GM19035 (cell line): ENCODE results near the gene ELAVL3.

Source experiments
- ATAC-seq: cut with Tn5 transposase; IDR thresholded peaks from one replicate; pipeline ENCODE4 v1.9.1; 2021; ENCODE audit not compliant: unreplicated experiment

The ELAVL3 gene

DNA sequence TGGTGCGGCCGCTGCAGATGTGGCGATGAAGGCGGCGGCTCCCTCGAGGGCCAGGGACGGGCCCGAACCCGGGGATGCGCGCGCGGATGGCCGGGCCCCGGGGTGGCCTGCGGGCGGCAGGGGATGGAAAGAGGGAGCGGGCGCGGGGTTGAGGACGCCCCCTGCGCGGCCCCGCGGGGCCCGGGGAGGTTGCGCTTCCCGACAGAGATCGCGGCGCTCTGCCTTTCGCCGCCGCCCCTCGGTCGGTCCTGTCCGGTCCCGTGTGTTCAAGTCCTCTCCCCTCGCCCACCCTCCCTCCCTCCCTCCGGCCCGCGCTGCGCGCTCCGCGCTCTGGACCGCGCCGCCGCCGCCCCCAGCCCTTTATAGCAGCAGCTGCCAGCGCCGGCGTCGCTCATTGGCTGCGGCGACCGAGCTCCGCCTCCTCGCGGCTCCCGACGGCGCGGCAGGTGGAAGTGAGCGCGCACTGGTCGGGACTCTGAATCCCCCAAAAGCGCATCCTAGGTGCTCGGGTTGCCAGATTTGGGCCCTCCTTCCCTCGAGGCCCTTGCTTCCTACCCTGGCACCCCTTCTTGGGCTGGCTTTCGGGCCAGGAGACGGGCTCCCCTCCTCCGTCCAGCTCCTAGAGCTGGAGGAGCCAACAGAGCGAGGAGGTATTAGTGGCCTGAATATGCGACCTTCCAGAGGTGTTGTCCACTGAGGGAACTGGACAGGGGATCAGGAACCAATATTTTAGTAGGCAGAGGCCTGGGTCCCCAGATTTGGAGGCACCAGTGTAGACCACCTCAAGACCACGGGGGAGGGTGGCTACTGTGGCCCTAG is at the start of gene ELAVL3:
ELAVL3 (minus strand) TSS at position 332 of the 819 bp plus-strand sequence. CDS start 438 bp downstream, outside the sequence.
- no peak for ATAC-seq

DNA sequence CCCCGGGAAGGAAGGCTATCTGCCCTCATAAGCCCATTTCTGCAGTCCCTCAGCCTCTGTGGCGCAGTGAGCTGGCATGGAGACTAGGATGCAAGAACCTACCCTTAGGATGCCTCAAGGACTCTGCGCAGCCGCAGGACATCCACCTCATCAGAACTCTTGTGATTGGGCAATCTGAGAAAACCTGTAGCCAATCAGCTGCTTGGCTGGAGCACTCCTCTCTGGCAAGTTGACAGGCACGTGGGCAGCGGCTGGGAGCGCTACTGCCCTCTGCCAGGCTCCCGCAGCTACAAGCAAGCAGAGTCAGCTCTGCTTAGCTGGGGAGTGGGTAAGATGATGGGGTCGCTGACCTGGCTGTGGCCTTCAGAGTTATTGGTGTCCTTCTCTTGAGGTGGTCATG is 49.6 kb upstream of the ELAVL3 start:
- ATAC-seq: no peak

DNA sequence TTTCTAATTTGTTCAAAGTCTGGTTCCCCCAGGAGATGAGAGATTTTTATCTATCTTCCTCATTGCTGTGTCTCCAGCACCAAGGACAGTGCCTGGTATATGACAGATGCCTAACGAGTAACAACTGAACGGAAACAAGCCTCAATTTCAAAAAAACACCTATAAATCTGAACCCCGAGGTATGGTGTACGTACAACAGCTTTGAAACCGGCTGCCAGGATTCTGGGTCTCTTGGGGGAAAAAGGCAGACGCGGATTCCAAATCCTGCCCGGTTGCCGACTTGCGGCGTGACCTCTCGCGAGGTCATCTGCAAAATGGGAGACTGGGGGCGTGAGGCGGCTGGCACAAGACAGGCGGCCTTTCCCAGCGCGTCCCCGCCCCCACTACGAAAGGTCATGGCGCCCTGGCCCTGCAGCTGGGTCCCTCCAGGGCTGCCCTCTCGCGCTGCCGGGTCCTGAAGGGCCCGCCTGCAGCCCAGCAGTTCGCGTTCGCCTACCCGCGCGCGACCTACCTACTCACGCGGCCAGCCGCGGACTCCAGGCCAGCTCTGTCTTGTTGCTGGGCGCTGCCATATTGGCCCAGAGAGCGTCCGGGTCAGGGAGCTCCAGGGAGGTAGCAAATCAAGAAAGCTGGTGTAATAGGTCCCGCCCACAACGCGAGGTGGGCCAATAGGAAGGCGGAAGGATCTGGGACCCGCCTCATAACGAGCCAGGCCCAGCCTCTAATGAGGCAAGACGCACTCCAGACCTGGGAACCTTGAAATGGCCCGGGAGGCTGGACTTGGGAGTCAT is 47.9 kb upstream of the ELAVL3 start, which contains the start of gene ECSIT:
ECSIT (minus strand) TSS at position 584 of the 791 bp plus-strand sequence. CDS start 9,964 bp downstream, outside the sequence.
- peak; percentile 95 for ATAC-seq

DNA sequence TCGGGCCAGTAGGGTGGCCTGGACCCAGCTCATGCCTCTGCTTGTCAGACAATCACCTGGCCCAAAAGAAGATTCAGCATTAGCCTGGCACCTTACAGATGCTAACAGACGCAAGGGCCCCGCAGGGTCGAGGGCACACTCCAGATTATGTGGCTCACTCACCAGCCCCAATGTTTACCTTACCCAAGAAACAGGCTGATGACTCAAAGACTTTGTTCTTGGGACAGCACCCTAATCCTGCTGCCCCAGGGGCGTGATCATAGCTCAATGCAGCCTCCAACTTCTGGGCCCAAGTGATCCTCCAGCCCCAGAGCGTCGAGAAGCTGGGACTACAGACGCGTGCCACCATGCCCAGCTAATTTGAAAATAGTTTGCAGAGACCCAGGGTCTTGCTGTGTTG is 38.3 kb upstream of the ELAVL3 start:
- ATAC-seq: no peak

DNA sequence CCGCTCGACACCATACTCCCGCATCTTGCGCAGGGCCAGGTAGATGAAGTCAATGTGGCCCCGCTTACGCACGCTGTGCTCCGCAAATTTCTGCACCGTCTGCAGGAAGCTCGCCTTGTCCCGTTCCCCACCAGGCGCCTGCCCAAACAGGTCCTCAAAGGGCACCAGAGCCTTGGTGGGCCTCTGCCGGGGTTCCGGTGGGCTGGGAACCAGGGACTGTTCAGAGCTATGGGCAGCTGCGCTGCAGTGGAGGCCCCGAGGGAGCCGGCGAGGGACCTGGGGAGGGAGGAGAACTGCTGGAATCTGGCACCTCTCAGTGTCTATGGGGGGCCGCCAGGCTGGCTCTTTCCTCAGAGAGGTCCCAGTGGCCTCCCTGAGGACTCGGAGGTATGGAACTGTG is 33.1 kb upstream of the ELAVL3 start:
- no peak for ATAC-seq

DNA sequence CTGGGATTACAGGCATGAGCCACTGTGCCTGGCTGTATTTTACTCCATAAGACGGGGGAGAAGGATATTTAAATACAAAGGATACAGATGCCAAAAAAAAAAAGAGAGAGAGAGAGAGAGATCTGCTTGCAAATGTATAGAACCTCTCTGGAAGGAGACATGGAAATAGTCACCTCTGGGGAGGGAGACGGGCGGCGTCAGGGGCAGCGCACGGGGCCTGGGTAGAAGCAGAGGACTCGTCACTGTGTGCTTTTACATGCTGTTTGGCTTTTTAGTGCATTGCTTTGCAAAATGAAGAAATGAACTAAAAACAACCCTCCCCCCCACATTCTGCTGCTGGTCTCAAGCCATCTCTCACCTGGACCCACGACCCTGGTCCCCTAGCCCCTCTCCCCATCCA is 29.6 kb upstream of the ELAVL3 start:
- no peak for ATAC-seq

DNA sequence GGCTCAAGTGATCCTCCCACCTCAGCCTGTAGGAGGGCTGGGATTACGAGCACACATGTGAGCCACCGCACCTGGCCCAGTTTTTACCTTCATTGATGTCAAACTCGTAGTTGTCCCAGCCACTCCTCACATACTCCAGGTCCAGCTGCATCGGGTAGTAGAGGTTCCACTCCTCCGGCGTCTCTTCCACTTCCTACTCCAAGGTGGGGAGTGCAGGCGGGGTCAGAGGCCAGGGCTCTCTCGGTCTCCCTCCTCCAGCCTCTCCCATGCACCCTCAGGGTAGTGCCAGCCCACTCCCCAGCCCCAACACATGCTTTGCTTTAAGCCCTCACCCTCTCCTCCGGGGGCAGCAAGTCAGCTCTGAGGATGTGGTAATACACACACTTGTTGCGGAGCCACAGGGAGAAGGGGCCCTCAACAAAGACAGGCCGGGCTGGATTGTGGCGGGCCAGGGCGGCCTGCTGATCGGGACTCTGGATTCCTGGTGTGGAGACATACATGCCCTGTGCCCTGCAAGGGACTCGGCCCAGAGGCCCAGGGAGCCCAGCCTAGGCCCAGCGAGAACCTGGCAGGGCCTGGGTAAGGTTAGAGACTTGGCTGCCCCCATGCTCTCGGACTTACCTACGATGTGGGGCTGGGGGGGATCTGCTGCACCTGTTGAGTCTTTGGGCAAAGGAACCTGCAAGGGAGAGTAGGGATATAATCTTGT is 26.7 kb upstream of the ELAVL3 start:
- ATAC-seq: no peak

DNA sequence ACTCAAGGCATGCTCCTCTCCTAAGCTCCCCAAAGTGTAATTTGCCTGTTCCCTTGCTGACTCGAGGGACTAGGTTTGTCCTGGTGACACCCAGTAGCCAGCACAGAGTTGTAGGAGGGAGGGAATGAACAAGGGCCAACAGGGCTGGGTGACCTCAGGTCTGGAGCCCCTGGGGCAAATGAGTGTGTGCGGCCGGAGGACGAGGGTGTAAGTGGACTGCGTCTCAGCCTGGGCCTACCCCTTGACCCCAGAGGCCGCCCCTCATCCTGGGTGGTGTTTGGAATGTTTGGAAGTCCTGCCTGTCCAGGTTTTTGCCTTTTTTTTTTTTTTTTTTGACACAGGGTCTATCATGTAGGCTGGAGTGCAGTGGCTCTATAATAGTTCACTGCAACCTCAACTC is 26.1 kb upstream of the ELAVL3 start:
- ATAC-seq: no peak

DNA sequence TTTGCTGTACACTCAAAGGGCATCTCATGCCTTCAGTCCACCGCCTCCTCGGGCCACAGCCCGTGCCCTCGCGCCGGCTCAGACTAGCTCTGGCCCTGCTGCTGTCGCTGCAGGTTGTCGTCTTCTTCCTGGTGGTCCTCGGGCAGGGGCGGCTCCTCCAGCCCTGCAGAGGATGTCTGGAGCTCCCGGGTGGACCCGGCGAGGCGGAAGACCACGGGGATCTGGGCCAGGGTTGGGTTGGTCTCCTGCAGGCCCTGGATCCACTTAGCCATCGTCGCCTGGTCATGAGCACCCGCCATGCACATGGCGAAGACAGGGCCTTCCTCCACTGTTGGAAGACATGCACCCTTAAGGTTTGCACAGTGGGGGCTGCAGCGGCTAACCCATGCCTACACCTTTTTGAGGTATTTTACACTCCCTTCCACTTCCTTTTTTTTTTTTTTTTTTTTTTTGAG is 25.3 kb upstream of the ELAVL3 start:
- peak; percentile 36 for ATAC-seq

DNA sequence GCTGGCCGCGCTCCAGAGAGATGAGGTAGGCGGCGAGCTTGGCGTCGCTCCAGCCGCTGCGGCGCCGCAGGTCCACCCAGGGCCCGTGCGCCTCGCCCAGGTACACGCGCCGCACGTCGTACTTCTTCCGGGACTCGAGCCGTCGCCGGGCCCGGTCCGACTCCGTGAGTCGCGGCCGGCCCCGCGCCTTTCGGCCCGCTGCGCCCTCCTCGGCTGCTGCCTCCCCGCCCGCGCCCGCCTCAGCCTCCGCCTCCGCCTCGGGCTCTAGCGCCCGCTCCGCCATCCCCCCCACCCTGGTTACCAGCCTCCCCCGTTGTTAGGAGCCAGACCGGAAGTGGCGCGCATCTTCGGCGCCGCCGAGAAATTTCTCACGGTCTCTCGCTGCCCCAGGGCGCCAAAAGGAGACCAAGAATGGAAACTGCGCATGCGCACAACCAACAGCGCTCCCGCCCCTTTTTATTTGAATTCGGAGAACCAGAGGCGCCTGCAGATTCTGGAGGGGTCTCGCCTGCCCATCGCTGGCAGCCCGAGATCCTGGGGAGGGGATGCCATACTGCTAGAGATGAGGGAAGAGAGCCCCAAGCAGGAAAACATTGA is 24.8 kb upstream of the ELAVL3 start, which contains the start of gene ZNF653:
ZNF653 (minus strand) TSS at position 336 of the 597 bp plus-strand sequence; CDS start at position 283, 53 bp downstream.
- peak; percentile 56 for ATAC-seq

DNA sequence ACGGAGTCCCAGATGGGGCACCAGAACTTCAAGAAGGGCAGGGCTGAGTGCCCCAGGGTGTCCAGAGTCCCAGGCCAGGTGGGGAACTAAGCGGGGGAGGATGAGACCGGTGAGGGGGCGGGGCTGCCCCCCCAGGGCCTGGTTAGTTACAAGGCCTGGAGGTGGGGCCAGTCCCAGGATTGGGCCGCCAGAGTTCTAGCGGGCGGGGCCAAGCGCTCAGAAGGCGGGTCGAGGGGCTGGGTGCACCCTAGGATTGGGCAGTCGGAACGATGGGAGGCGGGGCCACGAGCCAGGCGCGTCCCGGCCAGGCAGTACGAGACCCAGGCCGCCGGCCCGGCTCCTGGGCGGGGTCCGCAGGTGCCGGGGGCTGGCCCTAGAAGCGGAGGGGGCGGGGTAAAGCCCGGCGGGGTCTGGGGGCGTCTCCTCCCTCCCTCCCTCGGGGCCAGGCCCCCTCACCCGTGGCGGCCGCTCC is 24.2 kb upstream of the ELAVL3 start:
- ATAC-seq: peak; percentile 89

DNA sequence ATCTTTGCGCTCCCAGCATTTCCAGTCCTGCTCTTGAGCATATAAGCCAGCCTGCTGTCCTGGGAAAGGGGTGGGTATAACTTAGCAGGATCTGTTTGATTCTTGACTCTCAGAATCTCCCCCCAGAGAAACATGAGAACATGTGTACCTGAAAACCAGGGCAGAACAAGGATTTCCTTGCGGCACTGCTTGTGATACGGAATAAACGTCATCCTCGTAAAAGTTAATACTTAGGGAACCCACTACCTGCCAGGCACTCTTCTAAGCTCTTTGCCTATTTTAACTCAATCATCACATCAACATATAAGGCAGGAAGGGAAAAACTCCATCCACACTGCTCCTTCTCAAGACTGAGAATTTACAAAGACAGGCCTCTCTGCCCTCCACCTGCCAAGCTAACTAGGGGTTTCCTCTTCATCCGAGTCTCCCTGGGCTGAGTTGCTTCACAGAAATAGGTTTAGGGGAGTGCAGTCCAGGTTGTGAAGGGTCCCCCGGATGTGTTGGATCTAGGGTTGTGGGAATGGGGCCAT is 23.7 kb upstream of the ELAVL3 start:
- no peak for ATAC-seq

DNA sequence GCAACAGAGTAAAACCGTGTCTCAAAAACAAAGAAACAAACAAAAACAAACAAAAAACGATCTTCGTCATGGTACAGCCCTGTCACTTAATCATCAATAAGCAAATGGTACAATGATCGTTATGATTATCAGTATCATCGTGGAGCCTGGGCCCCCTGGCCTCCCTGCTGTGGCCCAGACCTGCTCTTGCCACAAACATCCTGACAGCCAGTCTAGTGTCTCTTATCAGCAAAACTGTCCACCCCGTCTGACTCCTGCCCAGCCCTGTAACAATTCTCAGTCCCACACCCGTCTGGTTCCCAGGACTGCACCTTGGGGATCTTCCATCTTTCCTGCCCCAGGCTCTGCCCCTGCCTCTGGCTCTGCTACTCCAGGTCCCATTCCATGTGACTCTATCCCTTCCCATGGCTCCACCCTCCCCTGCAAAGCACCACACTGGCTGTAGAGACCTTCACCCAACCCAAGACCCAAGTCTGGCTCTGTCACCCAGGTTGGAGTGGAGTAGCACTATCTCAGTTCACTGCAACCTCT is 19.1 kb upstream of the ELAVL3 start:
- ATAC-seq: no peak

DNA sequence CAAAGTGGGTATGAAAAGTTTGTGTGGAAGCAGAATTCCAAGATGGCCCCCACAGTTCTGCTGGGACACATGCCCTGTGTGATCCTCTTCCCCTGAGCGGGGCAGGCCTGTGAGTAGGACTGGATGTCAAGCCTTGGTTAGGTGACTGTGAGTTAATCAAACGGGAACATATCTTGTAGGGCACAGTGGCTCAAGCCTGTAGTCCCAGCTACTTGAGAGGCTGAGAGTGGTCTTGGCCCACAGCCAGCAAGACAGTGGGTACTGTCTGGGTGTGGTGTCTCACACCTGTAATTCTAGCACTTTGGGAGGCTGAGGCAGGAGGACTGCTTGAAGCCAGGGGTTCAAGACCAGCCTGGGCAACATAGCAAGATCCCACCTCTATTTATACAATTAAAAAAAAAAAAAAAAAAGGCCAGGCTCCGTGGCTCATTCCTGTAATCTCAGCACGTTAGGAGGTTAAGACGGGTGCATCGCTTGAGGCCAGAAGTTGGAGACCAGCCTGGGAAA is 18.4 kb upstream of the ELAVL3 start:
- ATAC-seq: no peak

DNA sequence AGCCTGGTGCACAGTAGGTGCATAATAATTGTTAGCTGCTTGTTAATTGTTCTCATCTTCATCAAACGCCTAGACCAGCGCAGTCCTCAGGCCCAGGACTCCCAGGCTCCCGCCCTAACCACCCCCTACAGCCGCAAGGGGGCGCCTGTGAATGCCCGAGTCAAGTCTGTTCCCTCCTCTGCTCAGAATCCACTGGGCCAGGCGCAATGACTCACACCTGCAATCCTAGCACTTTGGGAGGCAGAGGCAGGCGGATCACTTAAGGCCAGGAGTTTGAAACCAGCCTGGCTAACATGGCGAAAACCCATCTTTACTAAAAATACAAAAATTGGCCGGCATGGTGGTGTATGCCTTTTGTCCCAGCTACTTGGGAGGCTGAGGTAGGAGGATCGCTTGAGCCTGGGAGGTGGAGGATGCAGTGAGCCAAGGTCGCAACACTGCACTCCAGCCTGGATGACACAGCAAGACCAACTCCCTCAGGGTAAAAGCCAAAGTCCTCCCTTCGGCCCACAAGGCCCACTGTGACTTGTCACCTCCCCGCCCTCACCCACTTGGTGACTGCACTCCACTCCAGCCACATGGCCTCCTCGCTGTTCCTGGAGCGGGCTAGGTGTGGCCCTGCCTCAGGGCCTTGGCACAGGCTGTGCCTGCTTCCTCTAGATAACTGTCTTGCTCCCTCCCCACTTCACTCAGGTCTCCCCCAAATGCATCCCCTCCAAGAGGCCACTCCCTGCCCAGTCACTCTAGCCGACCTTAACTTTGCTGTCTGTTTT is 15.7 kb upstream of the ELAVL3 start:
- no peak for ATAC-seq

DNA sequence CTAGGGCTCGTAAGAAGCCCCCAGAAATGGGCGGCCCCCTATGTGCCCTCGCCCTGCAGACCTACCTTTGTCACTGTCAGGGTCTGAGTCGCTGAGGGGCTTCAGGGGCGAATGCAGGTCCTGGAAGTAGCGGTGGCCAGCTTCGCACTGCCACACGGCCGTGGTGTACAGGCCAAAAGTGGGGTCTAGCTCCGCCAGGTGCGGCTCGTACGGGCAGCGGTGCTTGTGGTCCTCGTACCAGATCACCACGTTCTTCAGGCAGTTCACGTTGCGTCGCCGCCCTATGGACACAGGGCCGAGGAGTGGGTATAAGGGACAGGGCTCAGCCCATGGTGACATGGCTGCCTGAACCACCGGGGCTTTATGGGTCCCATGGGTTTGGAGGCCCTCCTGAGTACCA is 15.0 kb upstream of the ELAVL3 start:
- no peak for ATAC-seq

DNA sequence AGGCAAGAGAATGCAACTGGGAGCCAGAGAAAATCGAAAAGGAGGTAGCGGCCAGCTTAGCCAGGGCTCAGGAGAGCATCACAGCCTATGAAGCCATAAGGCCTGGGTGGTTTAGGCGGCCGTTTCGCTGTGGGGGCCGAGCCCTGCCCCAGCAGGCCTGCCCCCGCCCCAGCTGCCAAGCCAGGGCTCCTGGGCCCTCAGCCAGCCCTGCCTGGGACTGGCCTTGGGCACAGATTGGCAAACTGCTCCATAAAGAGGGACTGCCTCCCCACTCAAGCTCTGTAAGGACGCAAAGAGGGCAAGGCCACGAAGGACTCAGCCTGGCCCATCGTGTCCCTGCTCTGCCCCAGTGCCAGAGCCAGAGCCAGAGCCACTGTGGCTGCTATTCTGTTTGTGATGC is 14.6 kb upstream of the ELAVL3 start:
- no peak for ATAC-seq

DNA sequence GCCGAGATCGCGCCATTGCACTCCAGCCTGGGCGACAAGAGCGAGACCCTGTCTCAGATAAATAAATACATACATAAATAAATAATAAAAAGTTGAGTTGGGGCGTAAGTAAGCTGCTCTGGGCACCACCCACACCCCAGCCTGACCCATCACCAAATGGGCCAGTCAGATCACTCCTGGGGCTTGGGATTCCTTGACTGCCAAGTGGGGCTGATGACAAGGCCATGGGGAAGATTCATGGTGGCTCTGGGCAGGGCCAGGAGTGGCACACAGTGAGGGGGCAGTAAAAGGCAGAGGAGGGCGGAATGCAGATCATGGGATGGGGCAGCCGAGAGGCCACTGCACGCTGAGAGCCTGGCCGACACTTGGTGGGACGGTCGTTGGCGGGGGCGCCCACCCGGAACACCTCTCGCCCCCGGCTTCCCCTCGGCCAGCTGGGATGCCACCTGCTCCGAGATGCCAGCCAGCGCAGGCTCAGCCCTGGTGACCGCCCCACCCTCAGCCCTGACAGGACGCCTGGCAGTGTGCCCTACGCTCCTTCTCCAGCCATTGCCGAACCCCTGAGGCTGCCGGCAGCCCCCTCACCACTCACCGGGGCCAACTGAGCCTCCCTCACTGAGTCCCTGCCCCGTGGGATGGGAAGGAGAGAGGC is 13.9 kb upstream of the ELAVL3 start:
- ATAC-seq: no peak

DNA sequence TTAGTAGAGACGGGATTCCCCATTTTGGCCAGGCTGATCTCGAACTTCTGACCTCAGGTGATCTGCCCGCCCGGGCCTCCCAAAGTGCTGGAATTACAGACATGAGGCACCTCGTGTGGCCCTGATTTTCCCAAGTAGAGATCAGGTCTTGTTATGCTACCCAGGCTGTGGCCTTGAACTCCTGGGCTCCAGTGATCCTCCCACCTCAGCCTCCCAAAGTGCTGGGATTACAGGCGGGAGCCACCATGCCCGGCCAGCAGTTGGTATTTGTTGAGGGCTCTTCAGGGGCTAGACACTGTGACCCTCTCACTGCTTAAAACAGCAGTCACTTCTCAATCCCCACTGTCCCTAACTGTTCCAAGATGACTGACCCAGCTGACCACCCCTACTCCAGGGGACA is 8.5 kb upstream of the ELAVL3 start:
- ATAC-seq: no peak
